ENCODE measurements around the gene DNAJC8.

The DNAJC8 gene

DNA sequence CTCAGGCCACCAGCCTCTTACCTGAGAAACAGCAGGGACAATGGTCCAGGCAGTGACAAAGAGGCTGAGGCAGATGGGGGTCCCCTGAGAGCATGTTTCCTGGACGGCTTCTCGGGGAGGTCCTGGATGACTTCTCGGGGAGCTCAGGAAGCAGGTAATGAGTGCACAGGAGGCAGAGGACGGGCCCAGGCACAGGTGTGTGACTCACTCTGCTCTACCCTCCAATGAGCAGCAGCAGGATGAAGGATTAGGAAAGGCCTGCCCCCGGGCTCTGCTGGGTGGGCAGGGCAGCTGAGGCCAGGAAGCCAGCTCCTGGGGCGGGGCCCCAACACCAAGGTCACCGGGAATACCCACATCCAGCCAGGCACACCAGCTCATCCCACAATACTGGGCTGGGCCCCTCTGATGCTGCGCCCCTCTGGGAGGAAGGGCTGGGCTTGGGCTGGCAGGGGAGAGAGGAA lies 39.1 kb downstream of the DNAJC8 start:
- H3K4me3 ChIP-seq (ENCODE audit: low read depth, low read length), result no peak overlapping the region
- no peak for DNase-seq (ENCODE audit: low read depth)
- TF ChIP-seq, protein P1, sequence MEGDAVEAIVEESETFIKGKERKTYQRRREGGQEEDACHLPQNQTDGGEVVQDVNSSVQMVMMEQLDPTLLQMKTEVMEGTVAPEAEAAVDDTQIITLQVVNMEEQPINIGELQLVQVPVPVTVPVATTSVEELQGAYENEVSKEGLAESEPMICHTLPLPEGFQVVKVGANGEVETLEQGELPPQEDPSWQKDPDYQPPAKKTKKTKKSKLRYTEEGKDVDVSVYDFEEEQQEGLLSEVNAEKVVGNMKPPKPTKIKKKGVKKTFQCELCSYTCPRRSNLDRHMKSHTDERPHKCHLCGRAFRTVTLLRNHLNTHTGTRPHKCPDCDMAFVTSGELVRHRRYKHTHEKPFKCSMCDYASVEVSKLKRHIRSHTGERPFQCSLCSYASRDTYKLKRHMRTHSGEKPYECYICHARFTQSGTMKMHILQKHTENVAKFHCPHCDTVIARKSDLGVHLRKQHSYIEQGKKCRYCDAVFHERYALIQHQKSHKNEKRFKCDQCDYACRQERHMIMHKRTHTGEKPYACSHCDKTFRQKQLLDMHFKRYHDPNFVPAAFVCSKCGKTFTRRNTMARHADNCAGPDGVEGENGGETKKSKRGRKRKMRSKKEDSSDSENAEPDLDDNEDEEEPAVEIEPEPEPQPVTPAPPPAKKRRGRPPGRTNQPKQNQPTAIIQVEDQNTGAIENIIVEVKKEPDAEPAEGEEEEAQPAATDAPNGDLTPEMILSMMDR (IDR thresholded peaks at IDR 0.05; ENCODE audit: insufficient read depth, low read depth, low read length, missing control alignments), result no peak

GRCh38 chr1:28190996-28191645 lies 41.7 kb downstream of the DNAJC8 start:
- DNase-seq (ENCODE audit: low read depth), result no peak
- TF ChIP-seq, protein P1 (IDR thresholded peaks at IDR 0.05; ENCODE audit: insufficient read depth, low read depth, low read length, missing control alignments), result no peak
- no peak overlapping the region for H3K4me3 ChIP-seq (ENCODE audit: low read depth, low read length)

- DNase-seq (ENCODE audit: low read depth), result no peak
- TF ChIP-seq, protein P1 (IDR thresholded peaks at IDR 0.05; ENCODE audit: insufficient read depth, low read depth, low read length, missing control alignments), result no peak
- no peak overlapping the region for H3K4me3 ChIP-seq (ENCODE audit: low read depth, low read length)
Observed at GRCh38 chr1:28190337-28190979, 42.4 kb downstream of the DNAJC8 start.

GRCh38 chr1:28185071-28185470 lies 47.8 kb downstream of the DNAJC8 start:
- no peak overlapping the region for H3K4me3 ChIP-seq (ENCODE audit: low read depth, low read length)
- TF ChIP-seq, protein P1 (IDR thresholded peaks at IDR 0.05; ENCODE audit: insufficient read depth, low read depth, low read length, missing control alignments), result no peak
- DNase-seq (ENCODE audit: low read depth), result no peak

- no peak overlapping the region for H3K4me3 ChIP-seq (ENCODE audit: low read depth, low read length)
- TF ChIP-seq, protein P1 (IDR thresholded peaks at IDR 0.05; ENCODE audit: insufficient read depth, low read depth, low read length, missing control alignments), result no peak
- no peak for DNase-seq (ENCODE audit: low read depth)
Observed at GRCh38 chr1:28180306-28181305, 52.2 kb downstream of the DNAJC8 start.

GRCh38 chr1:28178690-28179485 lies 53.9 kb downstream of the DNAJC8 start:
- TF ChIP-seq, protein P1 (IDR thresholded peaks at IDR 0.05; ENCODE audit: insufficient read depth, low read depth, low read length, missing control alignments), result no peak
- no peak for DNase-seq (ENCODE audit: low read depth)
- no peak overlapping the region for H3K4me3 ChIP-seq (ENCODE audit: low read depth, low read length)

All from GM12865 (cell line).